GM23338 (cell line): ENCODE data around the gene EPS8L1. TPM values are rescaled to one million over a fixed set of nuclear protein-coding genes. Genes with fewer than 3 reads are reported as not detected.

ENCODE experiments used
- ATAC-seq: fragments of 200-7000 bp; cut with Tn5 transposase; 3 replicates; pipeline ENCODE4 v1.9.1; 2020
- DNase-seq: peaks from one replicate; pipeline ENCODE4 v3.0.0-alpha.2; 2015; ENCODE audit warnings: low spot score
- H2AFZ ChIP-seq: fragments of 200-600 bp; sonication (generic); 2 replicates; pipeline ENCODE4 v1.8.0; 2016; ENCODE audit warnings: antibody characterized with exemption, mild to moderate bottlenecking, moderate library complexity
- H3F3A ChIP-seq: fragments of 200-600 bp; sonication (generic); replicated peaks from 2 replicates; pipeline ENCODE4 v1.8.0; 2017; ENCODE audit warnings: antibody characterized with exemption, mixed run types, low read depth
- H3K27ac ChIP-seq: fragments of 200-600 bp; sonication (generic); 2 replicates; pipeline ENCODE4 v1.6.1; 2016; ENCODE audit warnings: low read depth
- H3K27me3 ChIP-seq: fragments of 200-600 bp; sonication (generic); 2 replicates; pipeline ENCODE4 v1.8.0; 2016; ENCODE audit warnings: mild to moderate bottlenecking, mixed run types, moderate library complexity; ENCODE audit not compliant: insufficient read depth
- H3K36me3 ChIP-seq: fragments of 200-600 bp; sonication (generic); 2 replicates; pipeline ENCODE4 v1.8.0; 2016; ENCODE audit warnings: mild to moderate bottlenecking; ENCODE audit not compliant: insufficient read depth
- H3K4me1 ChIP-seq: fragments of 200-600 bp; sonication (generic); 2 replicates; pipeline ENCODE4 v1.8.0; 2016; ENCODE audit warnings: mild to moderate bottlenecking, moderate library complexity; ENCODE audit not compliant: insufficient read depth
- H3K4me2 ChIP-seq: fragments of 200-600 bp; sonication (generic); 2 replicates; pipeline ENCODE4 v1.7.1; 2017; ENCODE audit warnings: mixed run types
- H3K4me3 ChIP-seq: fragments of 200-600 bp; sonication (generic); 2 replicates; pipeline ENCODE4 v1.6.1; 2016; ENCODE audit warnings: mixed run types
- H3K79me2 ChIP-seq: fragments of 200-600 bp; sonication (generic); replicated peaks from 2 replicates; pipeline ENCODE4 v1.8.0; 2017; ENCODE audit warnings: mild to moderate bottlenecking; ENCODE audit not compliant: insufficient read depth
- H3K9me2 ChIP-seq: fragments of 200-600 bp; sonication (generic); 2 replicates; pipeline ENCODE4 v1.8.0; 2017; ENCODE audit not compliant: insufficient read depth
- H4K20me1 ChIP-seq: fragments of 200-600 bp; sonication (generic); replicated peaks from 2 replicates; pipeline ENCODE4 v1.8.0; 2017; ENCODE audit warnings: mild to moderate bottlenecking; ENCODE audit not compliant: insufficient read depth
- H3K27ac Mint-ChIP-seq: 2 replicates; pipeline ENCODE4 v1.8.0; 2020; ENCODE audit warnings: inconsistent platforms, mild to moderate bottlenecking, moderate library complexity, mixed read lengths
- H3K27me3 Mint-ChIP-seq: 3 replicates; pipeline ENCODE4 v1.8.0; 2022; ENCODE audit warnings: low read depth, mild to moderate bottlenecking, moderate library complexity, mixed read lengths, inconsistent platforms; ENCODE audit not compliant: insufficient read depth, poor library complexity
- H3K36me3 Mint-ChIP-seq: 3 replicates; pipeline ENCODE4 v1.8.0; 2021; ENCODE audit warnings: low read depth, mild to moderate bottlenecking, inconsistent platforms, moderate library complexity, mixed read lengths
- H3K4me1 Mint-ChIP-seq: 3 replicates; pipeline ENCODE4 v1.8.0; 2020; ENCODE audit warnings: mild to moderate bottlenecking, inconsistent platforms, mixed read lengths
- H3K4me3 Mint-ChIP-seq: 3 replicates; pipeline ENCODE4 v1.8.0; 2021; ENCODE audit warnings: moderate library complexity, mild to moderate bottlenecking, inconsistent platforms, mixed read lengths
- H3K9me3 Mint-ChIP-seq: 3 replicates; pipeline ENCODE4 v1.8.0; 2020; ENCODE audit warnings: moderate library complexity, mild to moderate bottlenecking, inconsistent platforms, mixed read lengths
- CREB1 ChIP-seq: fragments of 250-450 bp; sonication (Bioruptor Pico); IDR thresholded peaks from 2 replicates; pipeline ENCODE4 v1.5.0; 2020; ENCODE audit warnings: low read depth, mild to moderate bottlenecking, moderate library complexity
- EZH2 ChIP-seq: fragments of 200-600 bp; sonication (generic); IDR thresholded peaks from one replicate; pipeline ENCODE4 v1.8.0; 2017; ENCODE audit warnings: antibody characterized with exemption, mild to moderate bottlenecking, low read depth; ENCODE audit not compliant: unreplicated experiment
- EZH2phosphoT487 ChIP-seq: fragments of 200-600 bp; sonication (generic); IDR thresholded peaks from one replicate; pipeline ENCODE4 v1.8.1; 2018; ENCODE audit warnings: antibody characterized with exemption; ENCODE audit not compliant: unreplicated experiment
- JUNB ChIP-seq: IDR thresholded peaks from one replicate; pipeline ENCODE4 v1.6.1; 2016; ENCODE audit warnings: antibody characterized with exemption; ENCODE audit not compliant: unreplicated experiment
- NANOG ChIP-seq: IDR thresholded peaks from 2 replicates; pipeline ENCODE4 v1.6.1; 2016; ENCODE audit warnings: antibody characterized with exemption, borderline replicate concordance
- POLR2AphosphoS5 ChIP-seq: IDR thresholded peaks from 2 replicates; pipeline ENCODE4 v1.6.1; 2016; ENCODE audit warnings: antibody characterized with exemption, low read depth
- STAT1 ChIP-seq: IDR thresholded peaks from one replicate; pipeline ENCODE4 v1.6.1; 2016; ENCODE audit warnings: antibody characterized with exemption; ENCODE audit not compliant: unreplicated experiment
- ZNF114 ChIP-seq: fragments of 250-450 bp; sonication (Bioruptor Pico); IDR thresholded peaks from 2 replicates; pipeline ENCODE4 v1.5.0; 2020; ENCODE audit warnings: mild to moderate bottlenecking, moderate library complexity
- ZNF331 ChIP-seq: fragments of 250-450 bp; sonication (Bioruptor Pico); IDR thresholded peaks from 2 replicates; pipeline ENCODE4 v1.5.0; 2020; ENCODE audit warnings: low read depth, mild to moderate bottlenecking, moderate library complexity
- polyA plus RNA-seq: library from polyadenylated mRNA; unstranded; fragments of >200 nt; fragmentation: Nextera tagmentation; extraction: Ambion mirVana; gene quantifications from 2 replicates; pipeline ENCODE4 v1.2.1, GENCODE V29; 2016
- total RNA-seq: library from RNA; depleted of rRNA; stranded (reverse); fragments of >200 nt; shearing (Covaris generic); gene quantifications from 2 replicates; pipeline ENCODE4 v1.2.3, GENCODE V29; 2014
- TF ChIP-seq, protein P1 (sequence below), 2 experiments: fragments of 200-600 bp in 1 of 2; sonication (generic) in 1 of 2; conservative IDR thresholded peaks; 2 replicates each; pipeline versions ENCODE4 v1.5.1 to v1.6.1; 2016 to 2017; ENCODE audit warnings: antibody characterized with exemption in 2 of 2, low read depth in 2 of 2, mild to moderate bottlenecking in 2 of 2, moderate library complexity in 1 of 2
- TF ChIP-seq, protein P2 (sequence below): IDR thresholded peaks from one replicate; pipeline ENCODE4 v1.6.1; 2018; ENCODE audit warnings: antibody characterized with exemption; ENCODE audit not compliant: unreplicated experiment
- TF ChIP-seq, protein P3 (sequence below): fragments of 250-450 bp; sonication (Bioruptor Pico); IDR thresholded peaks from 2 replicates; pipeline ENCODE4 v1.5.0; 2020; ENCODE audit warnings: mild to moderate bottlenecking, moderate library complexity
- TF ChIP-seq, protein P4 (sequence below): IDR thresholded peaks from 2 replicates; pipeline ENCODE4 v1.6.1; 2016; ENCODE audit warnings: antibody characterized with exemption

The EPS8L1 gene
- total and polyA plus RNA-seq, 2 experiments from 2014 or later = 47.5 to 51.2 TPM

DNA sequence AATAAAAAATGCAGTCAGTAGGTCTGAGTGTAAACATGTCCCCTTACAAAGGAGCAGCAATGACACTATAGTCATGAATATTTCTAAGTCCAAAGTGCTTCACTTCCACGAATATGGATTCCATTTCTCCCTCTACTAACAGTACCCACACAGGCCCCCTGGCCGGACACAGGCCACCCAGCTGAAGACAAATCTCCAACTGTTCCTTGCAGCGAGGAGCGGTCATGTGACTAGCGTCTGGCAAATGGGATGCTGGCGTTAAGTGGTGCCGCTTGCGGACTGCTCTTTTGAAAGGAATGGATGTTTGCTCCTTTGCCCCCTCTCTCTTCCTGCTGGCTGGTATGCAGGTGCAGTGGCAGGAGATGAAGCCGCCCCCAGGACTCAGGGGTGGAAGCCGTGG, 25.6 kb downstream of the EPS8L1 start:
- DNase-seq = no peak
- Histone ChIP-seq H3K27me3 (no peaks in the 10 kb centered on the region), H3K79me2 (no peaks in the 10 kb centered on the region), H3K4me3 (no peak overlapping the region), H2AFZ (no peak overlapping the region), H3K4me2 (no peak overlapping the region), H3K4me1 (no peaks in the 10 kb centered on the region; the same call in 1 of the 2 replicates), H4K20me1 (peaks cover 11% of the 10 kb centered on the region; the same call in 1 of the 2 replicates), H3F3A (no peaks in the 10 kb centered on the region), H3K27ac (no peak overlapping the region), H3K36me3 (peaks cover 4% of the 10 kb centered on the region), H3K9me2 (no peaks in the 10 kb centered on the region)
- Mint-ChIP-seq H3K27me3 (peaks cover 9% of the 10 kb centered on the region), H3K36me3 (peaks cover 14% of the 10 kb centered on the region; the same call in 2 of the 3 replicates), H3K9me3 (no peaks in the 10 kb centered on the region; the same call in 2 of the 3 replicates), H3K4me3 (no peak overlapping the region), H3K4me1 (peaks cover 6% of the 10 kb centered on the region; the same call in 2 of the 3 replicates), H3K27ac (no peak overlapping the region)
- TF ChIP-seq, protein P1, sequence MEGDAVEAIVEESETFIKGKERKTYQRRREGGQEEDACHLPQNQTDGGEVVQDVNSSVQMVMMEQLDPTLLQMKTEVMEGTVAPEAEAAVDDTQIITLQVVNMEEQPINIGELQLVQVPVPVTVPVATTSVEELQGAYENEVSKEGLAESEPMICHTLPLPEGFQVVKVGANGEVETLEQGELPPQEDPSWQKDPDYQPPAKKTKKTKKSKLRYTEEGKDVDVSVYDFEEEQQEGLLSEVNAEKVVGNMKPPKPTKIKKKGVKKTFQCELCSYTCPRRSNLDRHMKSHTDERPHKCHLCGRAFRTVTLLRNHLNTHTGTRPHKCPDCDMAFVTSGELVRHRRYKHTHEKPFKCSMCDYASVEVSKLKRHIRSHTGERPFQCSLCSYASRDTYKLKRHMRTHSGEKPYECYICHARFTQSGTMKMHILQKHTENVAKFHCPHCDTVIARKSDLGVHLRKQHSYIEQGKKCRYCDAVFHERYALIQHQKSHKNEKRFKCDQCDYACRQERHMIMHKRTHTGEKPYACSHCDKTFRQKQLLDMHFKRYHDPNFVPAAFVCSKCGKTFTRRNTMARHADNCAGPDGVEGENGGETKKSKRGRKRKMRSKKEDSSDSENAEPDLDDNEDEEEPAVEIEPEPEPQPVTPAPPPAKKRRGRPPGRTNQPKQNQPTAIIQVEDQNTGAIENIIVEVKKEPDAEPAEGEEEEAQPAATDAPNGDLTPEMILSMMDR (conservative IDR thresholded peaks at IDR 0.05; ENCODE audit: low read depth in 2 of 2) = no peak
- no peak for TF ChIP-seq STAT1
- no peak for TF ChIP-seq EZH2
- TF ChIP-seq ZNF331 (CRISPR knock-in tag) = no peak
- TF ChIP-seq, protein P2, sequence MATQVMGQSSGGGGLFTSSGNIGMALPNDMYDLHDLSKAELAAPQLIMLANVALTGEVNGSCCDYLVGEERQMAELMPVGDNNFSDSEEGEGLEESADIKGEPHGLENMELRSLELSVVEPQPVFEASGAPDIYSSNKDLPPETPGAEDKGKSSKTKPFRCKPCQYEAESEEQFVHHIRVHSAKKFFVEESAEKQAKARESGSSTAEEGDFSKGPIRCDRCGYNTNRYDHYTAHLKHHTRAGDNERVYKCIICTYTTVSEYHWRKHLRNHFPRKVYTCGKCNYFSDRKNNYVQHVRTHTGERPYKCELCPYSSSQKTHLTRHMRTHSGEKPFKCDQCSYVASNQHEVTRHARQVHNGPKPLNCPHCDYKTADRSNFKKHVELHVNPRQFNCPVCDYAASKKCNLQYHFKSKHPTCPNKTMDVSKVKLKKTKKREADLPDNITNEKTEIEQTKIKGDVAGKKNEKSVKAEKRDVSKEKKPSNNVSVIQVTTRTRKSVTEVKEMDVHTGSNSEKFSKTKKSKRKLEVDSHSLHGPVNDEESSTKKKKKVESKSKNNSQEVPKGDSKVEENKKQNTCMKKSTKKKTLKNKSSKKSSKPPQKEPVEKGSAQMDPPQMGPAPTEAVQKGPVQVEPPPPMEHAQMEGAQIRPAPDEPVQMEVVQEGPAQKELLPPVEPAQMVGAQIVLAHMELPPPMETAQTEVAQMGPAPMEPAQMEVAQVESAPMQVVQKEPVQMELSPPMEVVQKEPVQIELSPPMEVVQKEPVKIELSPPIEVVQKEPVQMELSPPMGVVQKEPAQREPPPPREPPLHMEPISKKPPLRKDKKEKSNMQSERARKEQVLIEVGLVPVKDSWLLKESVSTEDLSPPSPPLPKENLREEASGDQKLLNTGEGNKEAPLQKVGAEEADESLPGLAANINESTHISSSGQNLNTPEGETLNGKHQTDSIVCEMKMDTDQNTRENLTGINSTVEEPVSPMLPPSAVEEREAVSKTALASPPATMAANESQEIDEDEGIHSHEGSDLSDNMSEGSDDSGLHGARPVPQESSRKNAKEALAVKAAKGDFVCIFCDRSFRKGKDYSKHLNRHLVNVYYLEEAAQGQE = no peak
- no peak for TF ChIP-seq POLR2AphosphoS5
- TF ChIP-seq CREB1 (CRISPR knock-in tag) = no peak
- TF ChIP-seq ZNF114 = no peak
- TF ChIP-seq, protein P3, sequence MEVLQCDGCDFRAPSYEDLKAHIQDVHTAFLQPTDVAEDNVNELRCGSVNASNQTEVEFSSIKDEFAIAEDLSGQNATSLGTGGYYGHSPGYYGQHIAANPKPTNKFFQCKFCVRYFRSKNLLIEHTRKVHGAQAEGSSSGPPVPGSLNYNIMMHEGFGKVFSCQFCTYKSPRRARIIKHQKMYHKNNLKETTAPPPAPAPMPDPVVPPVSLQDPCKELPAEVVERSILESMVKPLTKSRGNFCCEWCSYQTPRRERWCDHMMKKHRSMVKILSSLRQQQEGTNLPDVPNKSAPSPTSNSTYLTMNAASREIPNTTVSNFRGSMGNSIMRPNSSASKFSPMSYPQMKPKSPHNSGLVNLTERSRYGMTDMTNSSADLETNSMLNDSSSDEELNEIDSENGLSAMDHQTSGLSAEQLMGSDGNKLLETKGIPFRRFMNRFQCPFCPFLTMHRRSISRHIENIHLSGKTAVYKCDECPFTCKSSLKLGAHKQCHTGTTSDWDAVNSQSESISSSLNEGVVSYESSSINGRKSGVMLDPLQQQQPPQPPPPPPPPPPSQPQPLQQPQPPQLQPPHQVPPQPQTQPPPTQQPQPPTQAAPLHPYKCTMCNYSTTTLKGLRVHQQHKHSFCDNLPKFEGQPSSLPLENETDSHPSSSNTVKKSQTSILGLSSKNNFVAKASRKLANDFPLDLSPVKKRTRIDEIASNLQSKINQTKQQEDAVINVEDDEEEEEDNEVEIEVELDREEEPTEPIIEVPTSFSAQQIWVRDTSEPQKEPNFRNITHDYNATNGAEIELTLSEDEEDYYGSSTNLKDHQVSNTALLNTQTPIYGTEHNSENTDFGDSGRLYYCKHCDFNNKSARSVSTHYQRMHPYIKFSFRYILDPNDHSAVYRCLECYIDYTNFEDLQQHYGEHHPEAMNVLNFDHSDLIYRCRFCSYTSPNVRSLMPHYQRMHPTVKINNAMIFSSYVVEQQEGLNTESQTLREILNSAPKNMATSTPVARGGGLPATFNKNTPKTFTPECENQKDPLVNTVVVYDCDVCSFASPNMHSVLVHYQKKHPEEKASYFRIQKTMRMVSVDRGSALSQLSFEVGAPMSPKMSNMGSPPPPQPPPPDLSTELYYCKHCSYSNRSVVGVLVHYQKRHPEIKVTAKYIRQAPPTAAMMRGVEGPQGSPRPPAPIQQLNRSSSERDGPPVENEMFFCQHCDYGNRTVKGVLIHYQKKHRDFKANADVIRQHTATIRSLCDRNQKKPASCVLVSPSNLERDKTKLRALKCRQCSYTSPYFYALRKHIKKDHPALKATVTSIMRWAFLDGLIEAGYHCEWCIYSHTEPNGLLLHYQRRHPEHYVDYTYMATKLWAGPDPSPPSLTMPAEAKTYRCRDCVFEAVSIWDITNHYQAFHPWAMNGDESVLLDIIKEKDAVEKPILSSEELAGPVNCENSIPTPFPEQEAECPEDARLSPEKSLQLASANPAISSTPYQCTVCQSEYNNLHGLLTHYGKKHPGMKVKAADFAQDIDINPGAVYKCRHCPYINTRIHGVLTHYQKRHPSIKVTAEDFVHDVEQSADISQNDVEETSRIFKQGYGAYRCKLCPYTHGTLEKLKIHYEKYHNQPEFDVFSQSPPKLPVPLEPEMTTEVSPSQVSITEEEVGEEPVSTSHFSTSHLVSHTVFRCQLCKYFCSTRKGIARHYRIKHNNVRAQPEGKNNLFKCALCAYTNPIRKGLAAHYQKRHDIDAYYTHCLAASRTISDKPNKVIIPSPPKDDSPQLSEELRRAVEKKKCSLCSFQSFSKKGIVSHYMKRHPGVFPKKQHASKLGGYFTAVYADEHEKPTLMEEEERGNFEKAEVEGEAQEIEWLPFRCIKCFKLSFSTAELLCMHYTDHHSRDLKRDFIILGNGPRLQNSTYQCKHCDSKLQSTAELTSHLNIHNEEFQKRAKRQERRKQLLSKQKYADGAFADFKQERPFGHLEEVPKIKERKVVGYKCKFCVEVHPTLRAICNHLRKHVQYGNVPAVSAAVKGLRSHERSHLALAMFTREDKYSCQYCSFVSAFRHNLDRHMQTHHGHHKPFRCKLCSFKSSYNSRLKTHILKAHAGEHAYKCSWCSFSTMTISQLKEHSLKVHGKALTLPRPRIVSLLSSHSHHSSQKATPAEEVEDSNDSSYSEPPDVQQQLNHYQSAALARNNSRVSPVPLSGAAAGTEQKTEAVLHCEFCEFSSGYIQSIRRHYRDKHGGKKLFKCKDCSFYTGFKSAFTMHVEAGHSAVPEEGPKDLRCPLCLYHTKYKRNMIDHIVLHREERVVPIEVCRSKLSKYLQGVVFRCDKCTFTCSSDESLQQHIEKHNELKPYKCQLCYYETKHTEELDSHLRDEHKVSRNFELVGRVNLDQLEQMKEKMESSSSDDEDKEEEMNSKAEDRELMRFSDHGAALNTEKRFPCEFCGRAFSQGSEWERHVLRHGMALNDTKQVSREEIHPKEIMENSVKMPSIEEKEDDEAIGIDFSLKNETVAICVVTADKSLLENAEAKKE (CRISPR knock-in tag) = no peak
- TF ChIP-seq, protein P4, sequence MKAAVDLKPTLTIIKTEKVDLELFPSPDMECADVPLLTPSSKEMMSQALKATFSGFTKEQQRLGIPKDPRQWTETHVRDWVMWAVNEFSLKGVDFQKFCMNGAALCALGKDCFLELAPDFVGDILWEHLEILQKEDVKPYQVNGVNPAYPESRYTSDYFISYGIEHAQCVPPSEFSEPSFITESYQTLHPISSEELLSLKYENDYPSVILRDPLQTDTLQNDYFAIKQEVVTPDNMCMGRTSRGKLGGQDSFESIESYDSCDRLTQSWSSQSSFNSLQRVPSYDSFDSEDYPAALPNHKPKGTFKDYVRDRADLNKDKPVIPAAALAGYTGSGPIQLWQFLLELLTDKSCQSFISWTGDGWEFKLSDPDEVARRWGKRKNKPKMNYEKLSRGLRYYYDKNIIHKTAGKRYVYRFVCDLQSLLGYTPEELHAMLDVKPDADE = no peak
- no peak for TF ChIP-seq NANOG
- no peak for TF ChIP-seq EZH2phosphoT487
- TF ChIP-seq JUNB = no peak
- no peak for ATAC-seq
